HUES6 (cell line): ENCODE measurements around the gene GIGYF2.
A peak's percentile ranks its signal among the peaks of the same experiment; 100 is the strongest.
"Not testable (repeated sequence)": the region's sequence is repeated elsewhere in the genome, so short reads cannot be mapped to it uniquely, and the experiment has no call there.

Experiments
- H3K27ac ChIP-seq: 2 replicates; pipeline ENCODE4 v1.7.0; 2013; ENCODE audit warnings: low read depth, mild to moderate bottlenecking, low read length, inconsistent platforms
- H3K27me3 ChIP-seq: 2 replicates; pipeline ENCODE4 v1.6.1; 2013; ENCODE audit warnings: low read length; ENCODE audit not compliant: control insufficient read depth, insufficient read depth
- H3K36me3 ChIP-seq: 2 replicates; pipeline ENCODE4 v1.6.1; 2013; ENCODE audit warnings: low read length; ENCODE audit not compliant: control insufficient read depth, insufficient read depth
- H3K4me1 ChIP-seq: 2 replicates; pipeline ENCODE4 v1.6.1; 2013; ENCODE audit warnings: low read length; ENCODE audit not compliant: control insufficient read depth, insufficient read depth
- H3K4me3 ChIP-seq: 2 replicates; pipeline ENCODE4 v1.5.1; 2013; ENCODE audit warnings: low read depth, low read length
- H3K9ac ChIP-seq: one replicate; pipeline ENCODE4 v1.6.1; 2013; ENCODE audit warnings: mild to moderate bottlenecking, low read length
- H3K9me3 ChIP-seq: 2 replicates; pipeline ENCODE4 v1.6.1; 2013; ENCODE audit warnings: low read depth, low read length; ENCODE audit not compliant: control insufficient read depth, insufficient read depth

Gene GIGYF2

GRCh38 chr2:232691117-232691516 lies 6.0 kb upstream of the GIGYF2 start:
- not testable (repeated sequence) for H3K9me3 ChIP-seq, H3K27ac ChIP-seq, H3K9ac ChIP-seq, H3K4me1 ChIP-seq, H3K27me3 ChIP-seq, H3K36me3 ChIP-seq, H3K4me3 ChIP-seq

GRCh38 chr2:232693344-232693743 lies 3.8 kb upstream of the GIGYF2 start:
- Histone ChIP-seq H3K4me1 (peaks cover 7% of the 10 kb centered on the region), H3K27me3 (no peaks in the 10 kb centered on the region), H3K4me3 (no peak overlapping the region), H3K36me3 (no peaks in the 10 kb centered on the region), H3K9me3 (no peaks in the 10 kb centered on the region), H3K9ac (no peak overlapping the region), H3K27ac (no peak overlapping the region)

- H3K27me3 ChIP-seq = no peaks in the 10 kb centered on the region
- H3K27ac ChIP-seq = no peak overlapping the region
- H3K4me3 ChIP-seq = peak overlapping the region; percentile 39
- H3K36me3 ChIP-seq = no peaks in the 10 kb centered on the region
- no peaks in the 10 kb centered on the region for H3K9me3 ChIP-seq
- H3K4me1 ChIP-seq = peaks cover 20% of the 10 kb centered on the region
- peak overlapping the region; percentile 37 for H3K9ac ChIP-seq
Observed at GRCh38 chr2:232696609-232697058, 497 bp upstream of the GIGYF2 start.

GRCh38 chr2:232697807-232698110 lies 628 bp downstream of the GIGYF2 start:
- Histone ChIP-seq H3K27me3 (no peaks in the 10 kb centered on the region), H3K4me1 (peaks cover 20% of the 10 kb centered on the region), H3K4me3 (peak overlapping the region; percentile 100), H3K9me3 (no peaks in the 10 kb centered on the region), H3K36me3 (no peaks in the 10 kb centered on the region; the same call in 1 of the 2 replicates), H3K27ac (peak overlapping the region; percentile 60), H3K9ac (peak overlapping the region; percentile 97)

GRCh38 chr2:232698556-232699091 lies 1.5 kb downstream of the GIGYF2 start:
- H3K4me3 ChIP-seq = peak overlapping the region; percentile 100
- H3K36me3 ChIP-seq = peaks cover 3% of the 10 kb centered on the region
- H3K9me3 ChIP-seq = no peaks in the 10 kb centered on the region
- no peaks in the 10 kb centered on the region for H3K27me3 ChIP-seq
- peak overlapping the region; percentile 97 for H3K9ac ChIP-seq
- no peak overlapping the region for H3K27ac ChIP-seq
- H3K4me1 ChIP-seq = peaks cover 20% of the 10 kb centered on the region

GRCh38 chr2:232699110-232699509 lies 2.0 kb downstream of the GIGYF2 start:
- no peaks in the 10 kb centered on the region for H3K27me3 ChIP-seq
- no peak overlapping the region for H3K27ac ChIP-seq
- H3K36me3 ChIP-seq = peaks cover 8% of the 10 kb centered on the region
- no peak overlapping the region for H3K9ac ChIP-seq
- H3K9me3 ChIP-seq = no peaks in the 10 kb centered on the region
- peak overlapping the region; percentile 100 for H3K4me3 ChIP-seq
- peaks cover 20% of the 10 kb centered on the region for H3K4me1 ChIP-seq

- Histone ChIP-seq H3K9ac (no peak overlapping the region), H3K27ac (no peak overlapping the region), H3K36me3 (peaks cover 15% of the 10 kb centered on the region), H3K9me3 (no peaks in the 10 kb centered on the region), H3K4me1 (peaks cover 20% of the 10 kb centered on the region), H3K4me3 (no peak overlapping the region), H3K27me3 (no peaks in the 10 kb centered on the region)
Observed at GRCh38 chr2:232700154-232700553, 3.0 kb downstream of the GIGYF2 start.

- H3K27ac ChIP-seq = no peak overlapping the region
- H3K4me1 ChIP-seq = no peaks in the 10 kb centered on the region
- H3K4me3 ChIP-seq = no peak overlapping the region
- H3K27me3 ChIP-seq = no peaks in the 10 kb centered on the region
- no peak overlapping the region for H3K9ac ChIP-seq
- H3K9me3 ChIP-seq = no peaks in the 10 kb centered on the region
- peaks cover 38% of the 10 kb centered on the region for H3K36me3 ChIP-seq
Observed at GRCh38 chr2:232707076-232707475, 9.9 kb downstream of the GIGYF2 start.

GRCh38 chr2:232713505-232713904 lies 16.4 kb downstream of the GIGYF2 start:
- H3K4me3 ChIP-seq = no peak overlapping the region
- H3K9me3 ChIP-seq = no peaks in the 10 kb centered on the region
- no peak overlapping the region for H3K27ac ChIP-seq
- H3K9ac ChIP-seq = no peak overlapping the region
- no peaks in the 10 kb centered on the region for H3K4me1 ChIP-seq
- H3K27me3 ChIP-seq = no peaks in the 10 kb centered on the region
- peaks cover 10% of the 10 kb centered on the region; the same call in 1 of the 2 replicates for H3K36me3 ChIP-seq

GRCh38 chr2:232714969-232715368 lies 17.8 kb downstream of the GIGYF2 start:
- Histone ChIP-seq H3K36me3 (peaks cover 13% of the 10 kb centered on the region; the same call in 1 of the 2 replicates), H3K4me3 (no peak overlapping the region), H3K9me3 (no peaks in the 10 kb centered on the region), H3K4me1 (no peaks in the 10 kb centered on the region), H3K27me3 (no peaks in the 10 kb centered on the region), H3K27ac (no peak overlapping the region), H3K9ac (no peak overlapping the region)

GRCh38 chr2:232720056-232720455 lies 22.9 kb downstream of the GIGYF2 start:
- not testable (repeated sequence) for H3K4me3 ChIP-seq, H3K9ac ChIP-seq, H3K9me3 ChIP-seq, H3K4me1 ChIP-seq, H3K27me3 ChIP-seq, H3K27ac ChIP-seq
- peaks cover 22% of the 10 kb centered on the region for H3K36me3 ChIP-seq

GRCh38 chr2:232721261-232721660 lies 24.1 kb downstream of the GIGYF2 start:
- H3K27ac ChIP-seq = no peak overlapping the region

More at GRCh38 chr2:232721261-232721660, 24.1 kb downstream of the GIGYF2 start:
- Histone ChIP-seq H3K36me3 (peaks cover 32% of the 10 kb centered on the region), H3K27me3 (no peaks in the 10 kb centered on the region), H3K9ac (no peak overlapping the region), H3K4me3 (no peak overlapping the region), H3K4me1 (no peaks in the 10 kb centered on the region), H3K9me3 (no peaks in the 10 kb centered on the region)
